ENCODE measurements around the gene TTC9.

- TF ChIP-seq POLR2A (IDR thresholded peaks at IDR 0.05) (no peak), CTCF (IDR thresholded peaks at IDR 0.05) (no peak)
Measured at GRCh38 chr14:70723276-70723675, 81.6 kb downstream of the TTC9 start.

Measured in esophagus squamous epithelium (tissue), 4 donors.